H1 (cell line): ENCODE results near the gene SUCLG2. TPM values are rescaled to one million over a fixed set of nuclear protein-coding genes. Genes with fewer than 3 reads are reported as not detected.

ENCODE experiments used
- HDAC2 ChIP-seq, 2 experiments: fragments of 300-600 bp in 1 of 2; sonication (generic) in 1 of 2; IDR thresholded peaks; 2 replicates each; pipeline ENCODE4 v1.6.1; 2011 to 2012; ENCODE audit warnings: low read depth in 2 of 2, low read length in 2 of 2, mild to moderate bottlenecking in 2 of 2, moderate library complexity in 2 of 2, borderline replicate concordance in 1 of 2, inconsistent platforms in 1 of 2
- polyA plus RNA-seq, 7 experiments: library from polyadenylated mRNA; depleted of rRNA in 3 of 7; stranded (reverse) in 5 of 7; unstranded in 2 of 7; fragments of >200 nt in 5 of 7; fragments of 200-250 nt in 2 of 7; gene quantifications; 1 replicate in 5 of 7; 2 replicates in 1 of 7; 4 replicates in 1 of 7; pipeline versions ENCODE4 v1.2.1 to v1.2.3, GENCODE V29; 2011 to 2013; ENCODE audit warnings: missing spikeins in 2 of 7, mixed read lengths in 2 of 7
- total RNA-seq: library from RNA; stranded (reverse); fragmentation: NEBNext Ultra II Directional; extraction: Animal tissue kit (Norgen Biotek cat#: 25700); gene quantifications from 2 replicates; pipeline ENCODE4 v1.2.1, GENCODE V29; 2021

The SUCLG2 gene
- total and polyA plus RNA-seq, 2 of the 8 experiments (the other 6 are each of a cell fraction or from before 2014, with no cell fraction given), result 12.9 to 46.2 TPM

DNA sequence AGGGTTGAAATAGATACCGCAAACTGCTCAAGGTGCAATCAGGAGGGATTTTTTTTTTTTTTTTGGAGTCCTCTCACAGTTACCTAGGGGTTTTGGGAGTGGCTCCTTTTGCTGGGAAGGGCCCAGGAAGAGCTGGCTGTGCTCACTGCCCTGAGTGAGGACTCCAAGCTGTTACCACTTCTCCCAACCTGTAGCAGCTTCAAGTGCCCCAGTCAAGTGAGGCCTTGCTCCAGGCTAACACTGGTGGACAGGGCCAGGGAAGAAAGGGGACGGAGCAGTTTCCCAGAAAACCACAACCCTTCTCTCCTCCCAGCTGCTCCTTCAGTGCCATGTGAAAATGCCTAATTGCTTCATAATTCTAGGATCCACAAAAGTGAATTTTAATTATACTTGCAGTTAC is 274.3 kb downstream of the SUCLG2 start (continued):
- no peak for TF ChIP-seq HDAC2 (IDR thresholded peaks at IDR 0.05; ENCODE audit: borderline replicate concordance in 1 of 2, low read depth in 2 of 2, low read length in 2 of 2)
